GM18502 (cell line): ENCODE data around the gene DIO1.

ENCODE experiments used
- ATAC-seq: cut with Tn5 transposase; IDR thresholded peaks from one replicate; pipeline ENCODE4 v1.9.1; 2021; ENCODE audit warnings: mild to moderate bottlenecking; ENCODE audit not compliant: unreplicated experiment, poor library complexity

Gene DIO1

DNA sequence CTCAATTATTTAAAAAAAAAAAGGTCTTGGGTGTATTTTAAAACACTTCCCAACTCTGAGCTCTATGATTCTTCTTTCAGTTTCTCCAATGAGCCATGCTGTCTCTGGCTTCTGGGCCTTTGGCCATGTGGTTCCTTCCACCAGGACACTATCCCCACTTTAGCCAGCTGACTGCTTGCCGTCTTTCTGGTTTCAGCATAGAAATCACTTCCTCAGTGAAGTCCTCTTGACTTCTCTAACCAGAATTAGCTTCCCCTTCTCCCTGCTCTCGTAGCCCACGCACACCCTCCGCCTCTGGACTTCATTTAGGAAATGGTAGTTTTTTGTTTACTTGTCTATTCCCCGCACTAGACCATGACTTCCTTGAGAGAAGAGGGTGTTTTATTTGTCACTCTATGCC is 1.1 kb upstream of the DIO1 start:
- ATAC-seq: no peak

DNA sequence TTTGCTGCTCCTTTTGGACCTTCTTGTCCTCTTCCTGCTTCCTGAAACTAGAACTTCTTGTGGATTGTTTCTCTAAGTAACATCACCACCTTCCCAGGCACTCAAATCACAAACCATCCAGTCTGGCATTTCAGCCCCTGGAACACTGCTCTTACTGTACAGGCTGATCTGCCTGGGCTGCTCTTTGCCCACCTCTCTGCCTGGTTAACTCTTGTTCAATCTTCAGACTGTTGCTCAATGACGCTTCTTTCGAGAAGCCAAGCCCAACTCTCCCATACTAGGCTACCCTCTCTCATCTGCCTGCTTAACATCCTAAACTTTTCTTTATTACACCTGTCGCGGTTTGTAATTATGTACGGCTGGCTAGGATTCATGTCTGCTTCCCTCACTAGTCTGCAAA is 657 bp downstream of the DIO1 start:
- ATAC-seq: no peak

DNA sequence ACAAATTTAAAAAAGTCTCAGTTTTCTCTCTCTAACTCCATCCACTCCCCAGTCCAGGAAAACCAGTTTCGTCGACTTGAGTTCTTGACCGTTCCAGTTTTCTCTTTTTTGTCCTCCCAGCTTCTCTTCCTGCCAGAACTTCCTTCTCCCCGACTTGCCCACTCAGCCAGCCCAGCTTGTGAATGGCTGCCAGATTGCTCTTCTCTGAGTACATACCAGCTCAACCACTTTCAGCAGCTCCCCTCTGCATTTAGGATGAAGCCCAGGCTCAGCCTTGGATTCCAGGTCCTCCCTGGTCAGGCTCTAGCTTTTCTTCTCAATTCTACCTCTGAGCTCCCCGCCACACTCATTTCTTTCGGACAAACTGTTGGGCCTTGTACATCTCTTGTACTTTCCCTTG is 1.4 kb downstream of the DIO1 start:
- no peak for ATAC-seq

- ATAC-seq: no peak
These were observed 2.7 kb downstream of the DIO1 start for GRCh38 chr1:53896635-53897229.

- no peak for ATAC-seq
These were observed 5.2 kb downstream of the DIO1 start for GRCh38 chr1:53899206-53899628.

- ATAC-seq: no peak
These were observed 5.7 kb downstream of the DIO1 start for GRCh38 chr1:53899708-53900107.

DNA sequence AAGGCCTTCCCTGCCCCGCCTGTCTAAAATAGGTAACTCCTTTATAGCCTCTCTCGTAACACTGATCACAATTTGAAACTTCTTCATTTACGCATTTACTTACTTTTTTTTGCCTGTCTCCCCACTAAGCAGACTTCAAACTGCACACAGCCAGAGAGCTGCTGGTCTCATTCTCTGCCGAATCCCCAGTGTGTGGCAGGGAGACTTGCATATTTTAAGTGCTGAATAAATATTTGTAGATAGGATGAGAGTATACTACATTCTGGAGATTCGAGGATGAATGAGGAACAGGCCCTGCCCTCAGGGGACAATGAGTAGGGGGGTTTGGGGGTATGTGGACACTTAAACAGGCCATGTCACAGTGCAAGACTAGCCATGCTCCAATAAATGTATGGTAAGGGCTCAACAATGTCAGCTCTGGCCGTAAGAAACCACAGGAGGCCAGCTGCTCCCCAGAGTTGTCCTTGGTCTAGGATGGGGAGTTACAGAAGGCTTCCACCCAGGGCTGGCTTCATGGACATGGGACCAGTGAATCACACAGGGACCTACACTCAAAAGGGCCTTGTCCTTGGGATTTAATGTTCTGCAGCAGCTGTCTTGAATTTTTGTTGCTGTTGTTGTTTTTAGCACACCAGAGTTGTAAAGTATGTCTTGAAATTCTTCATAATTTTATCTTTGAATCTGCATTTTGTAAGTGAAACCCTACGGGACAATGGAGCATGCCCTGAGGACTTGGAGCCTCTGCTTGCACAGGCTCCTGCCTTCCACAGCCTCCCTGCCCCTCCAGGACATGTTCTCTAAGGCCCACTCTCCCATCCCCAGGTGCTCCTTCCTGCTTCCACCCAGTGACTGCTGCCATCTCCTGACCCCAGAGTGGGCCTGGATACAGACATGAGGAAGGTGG is 8.5 kb downstream of the DIO1 start:
- ATAC-seq: no peak

GRCh38 chr1:53905509-53905908 is 11.5 kb downstream of the DIO1 start:
- no peak for ATAC-seq

DNA sequence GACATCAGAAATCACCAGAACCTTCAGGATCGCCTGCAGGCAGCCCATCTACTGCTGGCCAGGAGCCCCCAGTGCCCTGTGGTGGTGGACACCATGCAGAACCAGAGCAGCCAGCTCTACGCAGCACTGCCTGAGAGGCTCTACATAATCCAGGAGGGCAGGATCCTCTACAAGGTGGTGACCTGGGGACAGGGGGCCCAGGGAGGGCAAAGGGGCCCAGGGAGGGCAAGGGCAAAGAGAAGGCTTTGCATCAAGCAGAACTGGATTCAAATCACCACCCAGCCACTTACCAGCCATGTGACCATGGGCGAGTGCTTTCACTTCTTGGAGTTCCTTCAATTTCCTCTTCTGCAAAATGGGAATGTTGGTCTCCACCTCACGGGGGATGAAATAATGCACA is 12.1 kb downstream of the DIO1 start:
- no peak for ATAC-seq

DNA sequence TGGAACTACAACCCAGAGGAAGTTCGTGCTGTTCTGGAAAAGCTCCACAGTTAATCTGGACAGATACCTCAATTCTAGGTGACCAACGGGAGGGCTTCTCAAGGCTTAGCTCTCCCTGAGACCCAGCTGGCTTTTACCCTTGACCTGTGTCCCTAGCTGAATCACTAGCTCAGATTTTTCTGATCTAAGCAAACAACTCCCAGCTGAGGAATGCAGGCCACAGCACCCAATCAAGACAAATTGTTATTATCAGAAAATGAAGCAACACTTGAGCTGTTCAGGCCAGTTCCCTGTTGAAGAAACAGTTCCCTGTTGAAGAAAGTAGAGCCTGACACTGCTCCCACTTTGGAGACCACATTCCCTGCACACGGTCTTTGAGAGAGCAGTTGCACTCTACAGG is 16.0 kb downstream of the DIO1 start:
- no peak for ATAC-seq

GRCh38 chr1:53911442-53911841 is 17.5 kb downstream of the DIO1 start:
- ATAC-seq: no peak

- ATAC-seq: no peak
These were observed 19.5 kb downstream of the DIO1 start for GRCh38 chr1:53913352-53914033.

GRCh38 chr1:53918343-53918742 is 24.4 kb downstream of the DIO1 start:
- ATAC-seq: no peak

GRCh38 chr1:53919675-53920066 is 25.7 kb downstream of the DIO1 start:
- no peak for ATAC-seq

DNA sequence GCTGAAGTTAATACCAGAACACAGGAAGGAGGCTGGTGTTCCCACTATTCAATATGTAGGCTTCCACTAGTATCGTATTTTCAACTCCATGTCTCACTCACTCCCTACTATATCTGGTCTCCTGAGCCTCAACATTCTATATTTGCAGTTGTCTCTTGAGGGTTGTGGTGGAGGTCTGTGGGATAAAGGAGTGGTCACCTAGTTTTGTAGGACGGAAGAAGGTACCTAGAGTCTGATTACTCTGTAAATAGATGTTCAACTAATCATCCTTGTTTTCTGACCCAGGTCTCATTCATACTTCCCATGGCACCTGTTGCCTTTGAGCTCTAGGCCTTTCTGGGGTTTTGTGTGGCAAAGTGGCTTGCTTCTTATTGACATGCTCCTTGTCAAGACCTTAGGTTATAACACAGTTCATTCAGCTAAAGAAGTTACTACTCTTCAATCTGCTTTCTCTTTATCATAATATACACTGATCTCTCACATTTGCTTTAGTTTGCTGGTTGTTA is 33.4 kb downstream of the DIO1 start:
- no peak for ATAC-seq

- ATAC-seq: no peak
These were observed 35.4 kb downstream of the DIO1 start for GRCh38 chr1:53929246-53929960.

- no peak for ATAC-seq
These were observed 36.9 kb downstream of the DIO1 start for GRCh38 chr1:53930932-53931331.

GRCh38 chr1:53931523-53931922 is 37.5 kb downstream of the DIO1 start:
- ATAC-seq: no peak

- no peak for ATAC-seq
These were observed 40.3 kb downstream of the DIO1 start for GRCh38 chr1:53934170-53934765.

- no peak for ATAC-seq
These were observed 42.4 kb downstream of the DIO1 start for GRCh38 chr1:53936430-53936829.
